PFSK-1 (cell line): ENCODE measurements around the gene DLL1.

Source experiments
- FOXP2 ChIP-seq: optimal IDR thresholded peaks from 2 replicates; pipeline ENCODE3; 2011; ENCODE audit warnings: borderline replicate concordance, control low read depth, inconsistent platforms; ENCODE audit not compliant: insufficient read depth; ENCODE audit errors: extremely low read length, extremely low read depth
- POLR2AphosphoS5 ChIP-seq: IDR thresholded peaks from 2 replicates; pipeline ENCODE4 v1.6.1; 2012; ENCODE audit warnings: low read depth, mild to moderate bottlenecking, control low read depth, low read length, moderate library complexity
- REST ChIP-seq, 2 experiments: IDR thresholded peaks; 2 replicates each; pipeline versions ENCODE4 v1.6.1 to v1.8.0; 2011 to 2012; ENCODE audit warnings: low read depth in 2 of 2, low read length in 2 of 2, control low read depth in 1 of 2, inconsistent platforms in 1 of 2, mild to moderate bottlenecking in 1 of 2, moderate library complexity in 1 of 2; ENCODE audit not compliant: insufficient read depth in 1 of 2
- SIN3A ChIP-seq: IDR thresholded peaks from 2 replicates; pipeline ENCODE4 v1.6.1; 2012; ENCODE audit warnings: mild to moderate bottlenecking, low read length, moderate library complexity, borderline replicate concordance; ENCODE audit not compliant: insufficient read depth
- TAF1 ChIP-seq: IDR thresholded peaks from 2 replicates; pipeline ENCODE4 v1.6.1; 2012; ENCODE audit warnings: low read length, control low read depth, borderline replicate concordance; ENCODE audit not compliant: insufficient read depth

The DLL1 gene

GRCh38 chr6:170248111-170248805, 42.6 kb downstream of the DLL1 start:
- no peak for TF ChIP-seq POLR2AphosphoS5

- TF ChIP-seq SIN3A (no peak), TAF1 (no peak)
These were observed 43.6 kb downstream of the DLL1 start for GRCh38 chr6:170247178-170247701.

- TF ChIP-seq TAF1, result no peak
- no peak for TF ChIP-seq SIN3A
- no peak for TF ChIP-seq FOXP2
- no peak for TF ChIP-seq POLR2AphosphoS5
- TF ChIP-seq REST (IDR thresholded peaks at IDR 0.05; ENCODE audit: insufficient read depth in 1 of 2, low read depth in 2 of 2, low read length in 2 of 2), result no peak
These were observed 45.3 kb downstream of the DLL1 start for GRCh38 chr6:170245475-170245992.

- TF ChIP-seq FOXP2, result no peak
- no peak for TF ChIP-seq SIN3A
- TF ChIP-seq POLR2AphosphoS5, result no peak
- no peak for TF ChIP-seq TAF1
- TF ChIP-seq REST (IDR thresholded peaks at IDR 0.05; ENCODE audit: insufficient read depth in 1 of 2, low read depth in 2 of 2, low read length in 2 of 2), result no peak
These were observed 46.0 kb downstream of the DLL1 start for GRCh38 chr6:170244721-170245474.

- no peak for TF ChIP-seq REST (IDR thresholded peaks at IDR 0.05; ENCODE audit: insufficient read depth in 1 of 2, low read depth in 2 of 2, low read length in 2 of 2)
- TF ChIP-seq POLR2AphosphoS5, result no peak
- no peak for TF ChIP-seq SIN3A
- TF ChIP-seq FOXP2, result no peak
- no peak for TF ChIP-seq TAF1
These were observed 47.0 kb downstream of the DLL1 start for GRCh38 chr6:170243791-170244291.

- TF ChIP-seq FOXP2 (no peak), POLR2AphosphoS5 (no peak), TAF1 (no peak), SIN3A (no peak), REST (IDR thresholded peaks at IDR 0.05; ENCODE audit: insufficient read depth in 1 of 2, low read depth in 2 of 2, low read length in 2 of 2) (no peak)
These were observed 47.5 kb downstream of the DLL1 start for GRCh38 chr6:170243386-170243785.
